Measurements from ENCODE around the gene AMY2B.
"Not testable (repeated sequence)": the region's sequence is repeated elsewhere in the genome, so short reads cannot be mapped to it uniquely, and the experiment has no call there.

Gene AMY2B

GRCh38 chr1:103571289-103571688 is at the start of gene AMY2B:
Gene AMY2B, plus strand, starts transcription at chr1:103571589. Its CDS starts 14 bp downstream, at chr1:103571603.
- DNase-seq = not testable (repeated sequence)

GRCh38 chr1:103523346-103523745 is 48.0 kb upstream of the AMY2B start:
- no peak for DNase-seq

- peak; percentile 46 for DNase-seq
Observed at GRCh38 chr1:103525114-103525606, 46.2 kb upstream of the AMY2B start.

GRCh38 chr1:103525607-103526507 is 45.5 kb upstream of the AMY2B start, which contains the start of gene RNPC3:
Gene RNPC3, plus strand, starts transcription at chr1:103525699. Its CDS starts 372 bp downstream, at chr1:103526071.
- DNase-seq = peak; percentile 89

GRCh38 chr1:103527331-103527730 is 44.1 kb upstream of the AMY2B start:
- DNase-seq = no peak

- no peak for DNase-seq
Observed at GRCh38 chr1:103529746-103530145, 41.6 kb upstream of the AMY2B start.

- DNase-seq = no peak
Observed at GRCh38 chr1:103538226-103538625, 33.2 kb upstream of the AMY2B start.

- DNase-seq = no peak
Observed at GRCh38 chr1:103541431-103541830, 30.0 kb upstream of the AMY2B start.

GRCh38 chr1:103546496-103546895 is 24.9 kb upstream of the AMY2B start:
- DNase-seq = no peak

GRCh38 chr1:103547840-103548239 is 23.5 kb upstream of the AMY2B start:
- DNase-seq = no peak

- DNase-seq = no peak
Observed at GRCh38 chr1:103560427-103560826, 11.0 kb upstream of the AMY2B start.

- DNase-seq = not testable (repeated sequence)
Observed at GRCh38 chr1:103561124-103561523, 10.3 kb upstream of the AMY2B start.

GRCh38 chr1:103561643-103562395 is 9.6 kb upstream of the AMY2B start:
- DNase-seq = no peak

- DNase-seq = no peak
Observed at GRCh38 chr1:103563056-103563455, 8.3 kb upstream of the AMY2B start.

GRCh38 chr1:103569493-103569892 is 1.9 kb upstream of the AMY2B start:
- no peak for DNase-seq

GRCh38 chr1:103576065-103576464 is 4.7 kb downstream of the AMY2B start:
- no peak for DNase-seq

GRCh38 chr1:103576784-103577183 is 5.4 kb downstream of the AMY2B start:
- DNase-seq = not testable (repeated sequence)

- DNase-seq = no peak
Observed at GRCh38 chr1:103582464-103582863, 11.1 kb downstream of the AMY2B start.

GRCh38 chr1:103583887-103584286 is 12.5 kb downstream of the AMY2B start:
- no peak for DNase-seq

- no peak for DNase-seq
Observed at GRCh38 chr1:103584537-103584936, 13.1 kb downstream of the AMY2B start.

- DNase-seq = not testable (repeated sequence)
Observed at GRCh38 chr1:103602740-103603139, 31.4 kb downstream of the AMY2B start.

GRCh38 chr1:103616362-103616761 is 45.0 kb downstream of the AMY2B start:
- DNase-seq = no peak

- DNase-seq = not testable (repeated sequence)
Observed at GRCh38 chr1:103616994-103617477, 45.6 kb downstream of the AMY2B start, which contains the start of gene AMY2A. Gene AMY2A, plus strand, starts transcription at chr1:103617427. Its CDS starts 14 bp downstream, at chr1:103617441.

All from NCI-H1105 (cell line).